HG03064 (cell line): ENCODE data around the gene CRACR2B.

Source experiments
- ATAC-seq: cut with Tn5 transposase; IDR thresholded peaks from one replicate; pipeline ENCODE4 v1.9.1; 2021; ENCODE audit warnings: low read depth; ENCODE audit not compliant: unreplicated experiment

CRACR2B gene

DNA sequence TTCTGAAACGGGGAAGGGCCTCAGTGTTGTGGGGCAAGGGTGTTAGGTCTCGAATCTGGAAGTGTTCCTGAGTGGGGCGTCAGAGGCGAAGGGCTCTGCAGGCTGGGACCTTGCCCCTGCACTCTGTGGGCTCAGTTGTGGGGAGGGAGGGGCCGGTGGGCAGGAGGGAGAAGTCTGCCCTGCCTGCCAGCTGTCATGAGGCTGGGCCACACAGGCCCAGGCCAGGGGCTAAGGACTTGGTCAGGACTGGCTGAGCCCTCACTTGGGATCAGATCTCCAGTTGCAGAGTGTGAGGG, at the start of gene CRACR2B:
TSS of gene CRACR2B (plus strand) at position 23 of the 296 bp plus-strand sequence. CDS start 689 bp downstream, outside the sequence.
- ATAC-seq, result no peak

GRCh38 chr11:778976-779954, 48.5 kb upstream of the CRACR2B start:
- ATAC-seq, result no peak

- ATAC-seq, result no peak
Observed at GRCh38 chr11:779955-780532, 47.7 kb upstream of the CRACR2B start.

DNA sequence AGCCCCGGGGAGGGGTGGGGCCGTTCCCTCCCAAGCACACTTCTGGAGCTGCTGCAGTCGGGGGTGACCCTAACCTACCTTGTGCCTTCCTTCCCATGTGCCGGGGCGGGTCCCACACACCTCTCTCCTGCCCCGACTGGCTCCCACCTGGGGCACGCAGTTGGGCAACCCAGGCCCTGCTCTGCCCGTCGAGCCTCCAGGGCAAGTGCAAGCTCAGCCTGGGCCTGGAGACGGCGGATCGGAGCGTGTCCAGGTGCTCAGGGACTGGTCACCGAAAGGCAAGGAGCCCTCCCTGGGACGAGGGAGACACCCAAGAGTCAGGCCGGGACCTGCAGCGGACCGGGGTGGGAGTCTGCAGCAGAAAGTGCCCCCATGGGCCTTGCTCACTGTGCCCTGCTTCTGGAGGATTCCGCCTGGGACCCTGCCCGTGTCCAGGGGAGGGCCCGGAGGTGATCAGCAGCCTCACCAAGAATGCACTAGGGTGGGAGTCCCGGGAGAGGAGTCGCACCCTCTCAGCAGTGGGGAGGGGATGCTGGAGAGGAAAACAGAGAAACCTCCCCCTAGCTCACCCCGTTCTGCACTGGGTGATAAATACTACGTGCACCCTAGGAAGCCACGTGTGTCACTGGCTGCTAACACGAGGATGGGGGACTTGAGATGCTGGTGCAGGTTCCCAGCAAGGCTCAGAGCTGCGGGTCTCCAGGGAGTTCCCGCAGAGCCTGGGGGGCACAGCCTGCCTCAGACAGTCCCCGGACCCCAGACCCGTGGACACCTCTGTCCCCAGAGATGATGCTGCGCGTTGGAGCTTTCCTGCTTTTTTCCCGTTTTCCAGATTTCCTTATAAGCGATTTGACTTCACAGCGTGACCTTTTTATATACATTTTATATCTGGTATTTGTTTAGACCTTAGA, 45.2 kb upstream of the CRACR2B start:
- no peak for ATAC-seq

DNA sequence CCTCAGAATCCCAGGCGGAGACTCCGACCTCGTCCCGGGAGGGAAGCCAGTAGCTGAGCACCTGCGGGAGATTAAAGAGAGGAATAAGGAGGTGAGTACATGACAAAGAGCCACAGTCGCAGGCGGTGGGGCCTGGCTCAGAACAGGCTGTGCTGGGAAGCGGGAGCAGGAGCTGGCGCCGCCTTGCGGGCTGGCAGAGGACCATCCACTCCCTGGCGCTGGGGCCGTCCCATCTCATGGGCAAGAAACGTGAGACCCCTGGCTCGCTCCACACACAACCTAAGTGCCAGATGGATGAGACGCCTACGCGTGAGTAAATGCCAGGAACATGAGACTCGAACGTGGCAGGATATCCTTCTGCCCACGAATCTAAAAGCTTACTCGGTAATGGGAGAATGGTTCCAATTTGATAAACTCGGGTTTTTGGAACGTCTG, 44.1 kb upstream of the CRACR2B start:
- no peak for ATAC-seq

DNA sequence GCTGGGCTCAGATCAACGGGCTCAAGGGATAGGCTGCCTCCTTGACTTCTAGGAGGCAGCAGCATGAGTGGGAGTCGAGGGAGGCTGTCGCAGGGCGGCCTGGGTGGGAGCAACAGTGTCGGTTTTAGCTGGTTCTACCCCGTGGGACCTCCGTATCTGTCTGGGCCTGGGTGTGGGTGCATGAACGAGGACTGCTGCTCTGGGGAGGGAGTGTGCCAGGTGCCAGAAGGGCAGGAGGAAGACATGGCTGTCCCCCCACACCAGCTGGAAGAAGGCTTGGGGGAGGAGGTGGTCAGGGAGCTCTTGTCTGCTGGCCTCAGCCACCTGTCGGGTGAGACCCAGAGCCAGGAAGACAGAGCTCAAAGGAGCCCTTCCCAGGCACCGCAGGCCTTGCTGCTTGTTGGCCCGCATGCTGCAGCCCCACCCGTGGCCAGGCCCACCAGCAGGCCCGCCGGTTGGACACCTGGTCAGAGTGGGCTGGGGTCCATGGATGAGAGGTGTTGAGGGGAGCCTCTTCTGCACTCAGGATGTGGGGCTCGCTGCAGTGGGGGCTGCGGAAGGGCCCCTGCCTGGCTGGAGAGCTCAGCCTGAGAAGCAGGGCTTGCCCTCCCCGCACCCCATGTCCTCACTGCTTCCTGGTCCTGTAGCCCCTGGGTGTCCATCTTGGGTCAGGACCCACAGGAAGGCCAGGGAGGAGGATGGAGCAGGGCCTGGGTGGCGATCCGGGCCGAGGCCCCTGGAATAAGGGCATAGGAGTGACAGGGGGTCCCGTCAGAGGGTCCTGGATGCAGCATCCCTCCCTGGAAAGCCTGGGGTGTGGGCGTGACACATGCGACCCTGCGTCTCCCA, 41.3 kb upstream of the CRACR2B start:
- ATAC-seq, result no peak

GRCh38 chr11:787084-787675, 40.5 kb upstream of the CRACR2B start:
- no peak for ATAC-seq

DNA sequence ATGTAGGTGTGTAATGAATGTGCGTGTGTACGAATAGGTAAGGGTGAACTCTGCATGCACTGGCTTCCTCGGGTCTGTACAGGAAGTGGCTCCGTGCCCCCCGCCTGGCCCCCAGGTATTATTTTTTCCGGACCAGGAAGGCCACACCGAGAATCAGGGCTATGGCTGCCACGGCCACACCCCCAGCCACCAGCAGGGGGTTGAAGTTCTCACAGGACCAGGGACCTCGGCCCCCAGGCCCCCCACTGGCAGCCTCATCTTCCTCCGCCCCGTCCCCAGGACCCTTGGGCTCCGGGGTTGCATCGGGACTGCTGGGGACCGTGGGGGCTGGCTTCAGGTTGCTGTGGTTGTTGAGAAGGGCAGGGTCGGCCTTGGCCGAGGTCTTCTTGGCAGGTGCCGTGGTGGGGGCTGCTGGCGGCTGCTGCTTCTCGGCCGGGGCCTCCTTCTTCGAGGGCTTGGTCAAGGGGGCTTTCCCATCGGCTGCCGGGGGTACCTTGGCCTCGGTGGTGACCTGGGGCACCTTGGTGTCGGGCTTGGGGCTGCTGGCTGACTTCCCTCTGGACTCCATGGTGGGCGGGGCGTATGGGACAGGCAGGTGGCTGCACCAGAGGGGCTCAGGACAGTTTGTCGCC, 39.6 kb upstream of the CRACR2B start:
- no peak for ATAC-seq

DNA sequence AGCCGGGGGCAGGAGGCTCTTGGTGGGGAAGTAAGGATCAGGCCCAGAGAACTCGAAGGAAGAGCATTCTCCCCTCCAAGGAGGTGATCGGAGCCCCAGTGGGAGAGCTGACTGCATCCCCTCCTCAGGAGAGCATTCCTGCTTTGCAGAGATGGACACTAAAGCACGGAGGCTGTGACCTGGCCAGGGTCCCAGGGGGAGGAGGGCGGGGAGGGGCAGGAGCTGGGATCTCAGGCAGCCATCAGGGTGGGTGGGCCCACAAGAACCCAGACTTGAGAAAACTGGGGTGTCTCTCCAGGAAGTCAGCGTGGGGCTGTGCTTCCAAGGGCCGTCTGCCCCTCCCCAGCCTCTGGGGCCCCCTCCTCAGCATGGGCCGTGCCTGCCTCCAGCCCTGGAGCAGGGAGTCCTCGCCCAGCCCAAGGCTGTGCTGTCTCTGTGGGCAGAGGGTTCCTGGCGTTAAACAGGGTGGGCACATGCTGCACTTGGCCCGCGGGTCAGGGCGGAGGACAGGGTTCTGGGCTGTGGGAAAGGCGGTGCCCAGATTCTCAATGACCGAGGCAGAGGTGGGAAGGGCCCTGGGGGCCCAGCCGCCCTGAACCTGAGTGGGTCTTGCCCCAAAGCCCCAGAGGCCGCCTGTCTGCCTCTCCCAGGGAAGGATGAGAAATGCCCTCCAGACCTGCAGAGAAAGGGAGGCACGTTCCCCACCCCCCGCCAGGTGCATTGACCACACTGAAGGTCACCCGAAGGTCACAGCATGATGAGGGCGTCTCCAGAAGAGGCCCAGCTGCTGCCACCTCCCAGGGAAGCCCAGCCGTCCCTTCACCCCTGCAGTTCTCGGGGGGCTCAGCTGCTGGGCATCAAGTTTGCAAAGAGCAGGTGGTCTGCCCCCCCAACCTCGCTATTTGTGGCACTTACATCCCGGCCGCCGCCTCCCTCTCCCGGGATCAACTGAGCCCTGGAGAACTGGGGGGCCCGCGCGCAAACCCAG, 38.5 kb upstream of the CRACR2B start:
- ATAC-seq, result no peak

- no peak for ATAC-seq
Observed at GRCh38 chr11:789943-790342, 37.8 kb upstream of the CRACR2B start, which contains the start of gene CEND1. CEND1 (minus strand) TSS chr11:790090; CDS start chr11:788576, 1,514 bp downstream.

DNA sequence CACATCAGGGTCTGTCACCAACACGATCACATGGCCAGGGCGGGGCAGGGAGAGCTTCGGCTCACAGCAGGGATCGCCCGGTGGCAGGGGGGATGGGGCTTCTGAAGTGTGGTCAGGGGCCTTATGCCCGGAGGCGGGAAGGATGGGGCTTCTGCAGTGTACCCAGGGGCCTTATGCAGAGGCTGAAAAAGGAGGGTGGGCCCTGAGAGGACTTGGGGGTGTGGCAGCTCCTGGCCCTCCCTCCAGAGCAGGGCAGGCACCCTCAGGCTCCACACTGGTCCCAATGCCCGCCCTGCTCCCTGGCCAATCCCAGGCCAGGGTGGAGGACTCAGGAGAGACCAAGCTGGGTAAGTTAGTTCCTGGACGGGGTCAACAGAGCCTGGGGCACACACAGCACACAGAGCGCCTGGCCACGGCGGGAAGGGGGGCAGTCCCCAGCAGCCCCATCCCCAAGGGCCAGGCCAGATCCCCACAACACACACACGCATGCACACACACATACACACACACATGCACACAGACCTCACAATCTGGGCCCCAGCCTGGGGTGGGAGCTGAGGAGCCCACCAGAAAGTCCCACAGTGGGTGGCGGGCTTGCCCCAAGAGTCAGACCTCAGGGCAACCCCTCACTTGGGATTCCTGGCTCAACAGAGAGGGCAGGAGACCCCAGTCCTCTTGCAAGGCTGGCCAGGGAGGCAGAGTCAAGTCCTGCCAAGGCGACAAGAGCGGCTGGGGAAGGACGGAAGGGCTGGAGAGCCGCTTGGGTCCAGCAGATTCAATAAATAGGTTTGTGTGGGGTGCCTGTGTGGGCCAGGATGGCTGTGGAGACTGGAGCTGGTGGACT, 36.8 kb upstream of the CRACR2B start:
- ATAC-seq, result no peak

GRCh38 chr11:791658-792534, 35.8 kb upstream of the CRACR2B start:
- ATAC-seq, result no peak

DNA sequence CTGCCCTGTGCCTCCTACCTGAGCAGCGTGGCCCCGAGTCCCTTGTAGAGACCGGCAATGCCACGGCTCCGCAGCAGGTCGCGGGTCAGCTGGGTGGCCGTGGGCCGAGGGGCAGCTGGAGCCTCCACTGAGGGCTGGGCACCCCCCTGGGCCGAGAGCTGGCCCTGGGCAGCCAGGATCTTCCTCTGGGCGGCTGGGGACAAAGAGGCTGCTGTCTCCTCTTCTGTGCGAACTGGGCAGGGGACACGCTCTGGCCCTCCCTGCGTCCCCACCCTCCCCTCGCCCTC, 35.2 kb upstream of the CRACR2B start:
- ATAC-seq, result no peak

- ATAC-seq, result no peak
Observed at GRCh38 chr11:792873-793272, 34.8 kb upstream of the CRACR2B start.

DNA sequence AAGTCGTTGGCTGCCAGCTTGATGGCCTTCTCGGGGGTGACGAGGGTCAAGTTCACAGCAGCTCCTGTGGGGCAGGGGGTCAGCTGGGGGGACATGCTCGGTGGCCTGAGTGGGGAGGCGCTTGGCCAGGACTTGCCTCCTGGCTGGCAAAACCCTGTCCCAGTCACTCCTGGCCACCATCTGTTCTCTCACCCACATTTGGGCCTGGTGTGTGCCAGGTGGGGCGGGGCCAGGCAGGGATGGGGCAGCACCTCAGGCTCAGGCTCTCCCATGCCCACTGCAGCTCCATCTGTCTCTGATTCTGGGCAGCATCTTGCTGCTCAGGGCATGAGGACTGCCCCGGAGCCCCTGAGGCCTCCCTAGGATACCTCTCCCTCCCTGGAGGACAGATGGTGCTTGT, 34.2 kb upstream of the CRACR2B start:
- ATAC-seq, result no peak

GRCh38 chr11:794013-794765, 33.5 kb upstream of the CRACR2B start:
- no peak for ATAC-seq
